ENCODE results near the gene REM1.

Gene REM1

DNA sequence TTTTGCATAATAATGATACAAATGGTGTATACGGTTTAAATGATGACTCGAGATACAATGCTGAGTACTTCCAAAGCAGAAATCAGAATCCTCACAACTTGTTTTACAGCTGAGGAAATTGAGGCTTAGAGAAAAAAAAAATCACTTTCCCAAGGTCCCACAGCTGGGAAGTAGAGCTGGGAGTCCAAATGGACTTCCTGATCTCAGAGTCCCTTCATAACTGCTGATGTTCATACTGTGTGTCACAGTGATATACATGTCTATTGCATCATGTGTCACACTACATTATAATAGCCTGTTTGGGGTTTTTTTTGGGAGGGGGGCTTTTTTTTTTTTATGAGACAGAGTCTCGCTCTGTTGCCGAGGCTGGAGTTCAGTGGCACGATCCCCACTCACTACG, 47.6 kb downstream of the REM1 start:
- no peak for DNase-seq (ENCODE audit: low read depth in 3 of 3)

GRCh38 chr20:31523361-31524283, 48.5 kb downstream of the REM1 start:
- DNase-seq (ENCODE audit: low read depth in 3 of 3): no peak

GRCh38 chr20:31527266-31527665, 52.2 kb downstream of the REM1 start:
- no peak for DNase-seq (ENCODE audit: low read depth in 3 of 3)
